ENCODE data around the gene OR52B2.
"Not testable (repeated sequence)": the region's sequence is repeated elsewhere in the genome, so short reads cannot be mapped to it uniquely, and the experiment has no call there.

OR52B2 gene

GRCh38 chr11:6156628-6157359 lies 13.3 kb downstream of the OR52B2 start:
- Histone ChIP-seq H3K27ac (ENCODE audit: low read depth, low read length) (no peak overlapping the region), H3K4me1 (ENCODE audit: control insufficient read depth in 1 of 2, insufficient read depth in 2 of 2, low read length in 2 of 2) (no peaks in the 10 kb centered on the region), H3K9ac (ENCODE audit: low read depth in 1 of 2, low read length in 2 of 2) (no peak overlapping the region), H3K9me3 (ENCODE audit: control insufficient read depth in 1 of 2, low read length in 2 of 2) (no peaks in the 10 kb centered on the region), H3K4me3 (ENCODE audit: low read depth in 1 of 2, low read length in 2 of 2) (no peak overlapping the region), H3K27me3 (ENCODE audit: control insufficient read depth in 1 of 2, insufficient read depth in 2 of 2, low read length in 2 of 2) (no peaks in the 10 kb centered on the region), H3K36me3 (ENCODE audit: control insufficient read depth in 1 of 2, insufficient read depth in 2 of 2, low read length in 2 of 2) (no peaks in the 10 kb centered on the region)

GRCh38 chr11:6152126-6152525 lies 18.0 kb downstream of the OR52B2 start:
- no peak overlapping the region for H3K27ac ChIP-seq (ENCODE audit: low read depth, low read length)
- H3K4me3 ChIP-seq (ENCODE audit: low read depth in 1 of 2, low read length in 2 of 2), result no peak overlapping the region
- H3K9ac ChIP-seq (ENCODE audit: low read depth in 1 of 2, low read length in 2 of 2), result no peak overlapping the region
- no peaks in the 10 kb centered on the region for H3K9me3 ChIP-seq (ENCODE audit: control insufficient read depth in 1 of 2, low read length in 2 of 2)
- no peaks in the 10 kb centered on the region for H3K36me3 ChIP-seq (ENCODE audit: control insufficient read depth in 1 of 2, insufficient read depth in 2 of 2, low read length in 2 of 2)
- H3K4me1 ChIP-seq (ENCODE audit: control insufficient read depth in 1 of 2, insufficient read depth in 2 of 2, low read length in 2 of 2), result no peaks in the 10 kb centered on the region
- H3K27me3 ChIP-seq (ENCODE audit: control insufficient read depth in 1 of 2, insufficient read depth in 2 of 2, low read length in 2 of 2), result no peaks in the 10 kb centered on the region

- H3K27ac ChIP-seq (ENCODE audit: low read depth, low read length), result no peak overlapping the region
- no peaks in the 10 kb centered on the region for H3K36me3 ChIP-seq (ENCODE audit: control insufficient read depth in 1 of 2, insufficient read depth in 2 of 2, low read length in 2 of 2)
- no peaks in the 10 kb centered on the region for H3K27me3 ChIP-seq (ENCODE audit: control insufficient read depth in 1 of 2, insufficient read depth in 2 of 2, low read length in 2 of 2)
- no peaks in the 10 kb centered on the region for H3K9me3 ChIP-seq (ENCODE audit: control insufficient read depth in 1 of 2, low read length in 2 of 2)
- no peaks in the 10 kb centered on the region for H3K4me1 ChIP-seq (ENCODE audit: control insufficient read depth in 1 of 2, insufficient read depth in 2 of 2, low read length in 2 of 2)
- no peak overlapping the region for H3K9ac ChIP-seq (ENCODE audit: low read depth in 1 of 2, low read length in 2 of 2)
- H3K4me3 ChIP-seq (ENCODE audit: low read depth in 1 of 2, low read length in 2 of 2), result no peak overlapping the region
Observed at GRCh38 chr11:6151117-6151516, 19.0 kb downstream of the OR52B2 start.

GRCh38 chr11:6143737-6144136 lies 26.4 kb downstream of the OR52B2 start:
- H3K27ac ChIP-seq (ENCODE audit: low read depth, low read length); H3K4me3 ChIP-seq (ENCODE audit: low read depth in 1 of 2, low read length in 2 of 2); H3K9ac ChIP-seq (ENCODE audit: low read depth in 1 of 2, low read length in 2 of 2); H3K4me1 ChIP-seq (ENCODE audit: control insufficient read depth in 1 of 2, insufficient read depth in 2 of 2, low read length in 2 of 2); H3K27me3 ChIP-seq (ENCODE audit: control insufficient read depth in 1 of 2, insufficient read depth in 2 of 2, low read length in 2 of 2); H3K36me3 ChIP-seq (ENCODE audit: control insufficient read depth in 1 of 2, insufficient read depth in 2 of 2, low read length in 2 of 2); H3K9me3 ChIP-seq (ENCODE audit: control insufficient read depth in 1 of 2, low read length in 2 of 2): not testable (repeated sequence)

GRCh38 chr11:6142936-6143335 lies 27.2 kb downstream of the OR52B2 start:
- H3K4me1 ChIP-seq (ENCODE audit: control insufficient read depth in 1 of 2, insufficient read depth in 2 of 2, low read length in 2 of 2), result no peaks in the 10 kb centered on the region
- no peaks in the 10 kb centered on the region for H3K9me3 ChIP-seq (ENCODE audit: control insufficient read depth in 1 of 2, low read length in 2 of 2)
- no peaks in the 10 kb centered on the region for H3K27me3 ChIP-seq (ENCODE audit: control insufficient read depth in 1 of 2, insufficient read depth in 2 of 2, low read length in 2 of 2)
- H3K36me3 ChIP-seq (ENCODE audit: control insufficient read depth in 1 of 2, insufficient read depth in 2 of 2, low read length in 2 of 2), result no peaks in the 10 kb centered on the region
- H3K4me3 ChIP-seq (ENCODE audit: low read depth in 1 of 2, low read length in 2 of 2), result no peak overlapping the region
- no peak overlapping the region for H3K9ac ChIP-seq (ENCODE audit: low read depth in 1 of 2, low read length in 2 of 2)
- no peak overlapping the region for H3K27ac ChIP-seq (ENCODE audit: low read depth, low read length)

GRCh38 chr11:6135936-6136335 lies 34.2 kb downstream of the OR52B2 start:
- not testable (repeated sequence) for H3K9me3 ChIP-seq (ENCODE audit: control insufficient read depth in 1 of 2, low read length in 2 of 2); H3K27ac ChIP-seq (ENCODE audit: low read depth, low read length)

GRCh38 chr11:6132431-6132830 lies 37.7 kb downstream of the OR52B2 start:
- Histone ChIP-seq H3K27me3 (ENCODE audit: control insufficient read depth in 1 of 2, insufficient read depth in 2 of 2, low read length in 2 of 2) (no peaks in the 10 kb centered on the region), H3K9me3 (ENCODE audit: control insufficient read depth in 1 of 2, low read length in 2 of 2) (no peaks in the 10 kb centered on the region), H3K9ac (ENCODE audit: low read depth in 1 of 2, low read length in 2 of 2) (no peak overlapping the region), H3K4me3 (ENCODE audit: low read depth in 1 of 2, low read length in 2 of 2) (no peak overlapping the region), H3K36me3 (ENCODE audit: control insufficient read depth in 1 of 2, insufficient read depth in 2 of 2, low read length in 2 of 2) (no peaks in the 10 kb centered on the region), H3K4me1 (ENCODE audit: control insufficient read depth in 1 of 2, insufficient read depth in 2 of 2, low read length in 2 of 2) (no peaks in the 10 kb centered on the region), H3K27ac (ENCODE audit: low read depth, low read length) (no peak overlapping the region)

More at GRCh38 chr11:6135936-6136335, 34.2 kb downstream of the OR52B2 start:
- H3K4me1 ChIP-seq (ENCODE audit: control insufficient read depth in 1 of 2, insufficient read depth in 2 of 2, low read length in 2 of 2); H3K4me3 ChIP-seq (ENCODE audit: low read depth in 1 of 2, low read length in 2 of 2); H3K27me3 ChIP-seq (ENCODE audit: control insufficient read depth in 1 of 2, insufficient read depth in 2 of 2, low read length in 2 of 2); H3K9ac ChIP-seq (ENCODE audit: low read depth in 1 of 2, low read length in 2 of 2); H3K36me3 ChIP-seq (ENCODE audit: control insufficient read depth in 1 of 2, insufficient read depth in 2 of 2, low read length in 2 of 2): not testable (repeated sequence)

- H3K36me3 ChIP-seq (ENCODE audit: control insufficient read depth in 1 of 2, insufficient read depth in 2 of 2, low read length in 2 of 2), result no peaks in the 10 kb centered on the region
- no peaks in the 10 kb centered on the region for H3K27me3 ChIP-seq (ENCODE audit: control insufficient read depth in 1 of 2, insufficient read depth in 2 of 2, low read length in 2 of 2)
- H3K27ac ChIP-seq (ENCODE audit: low read depth, low read length), result no peak overlapping the region
- no peaks in the 10 kb centered on the region for H3K9me3 ChIP-seq (ENCODE audit: control insufficient read depth in 1 of 2, low read length in 2 of 2)
- H3K9ac ChIP-seq (ENCODE audit: low read depth in 1 of 2, low read length in 2 of 2), result no peak overlapping the region
- no peak overlapping the region for H3K4me3 ChIP-seq (ENCODE audit: low read depth in 1 of 2, low read length in 2 of 2)
- H3K4me1 ChIP-seq (ENCODE audit: control insufficient read depth in 1 of 2, insufficient read depth in 2 of 2, low read length in 2 of 2), result no peaks in the 10 kb centered on the region
Observed at GRCh38 chr11:6129635-6130034, 40.5 kb downstream of the OR52B2 start.

- no peaks in the 10 kb centered on the region for H3K9me3 ChIP-seq (ENCODE audit: control insufficient read depth in 1 of 2, low read length in 2 of 2)
- no peak overlapping the region for H3K4me3 ChIP-seq (ENCODE audit: low read depth in 1 of 2, low read length in 2 of 2)
- no peaks in the 10 kb centered on the region for H3K36me3 ChIP-seq (ENCODE audit: control insufficient read depth in 1 of 2, insufficient read depth in 2 of 2, low read length in 2 of 2)
- no peaks in the 10 kb centered on the region for H3K4me1 ChIP-seq (ENCODE audit: control insufficient read depth in 1 of 2, insufficient read depth in 2 of 2, low read length in 2 of 2)
- no peak overlapping the region for H3K27ac ChIP-seq (ENCODE audit: low read depth, low read length)
- no peaks in the 10 kb centered on the region for H3K27me3 ChIP-seq (ENCODE audit: control insufficient read depth in 1 of 2, insufficient read depth in 2 of 2, low read length in 2 of 2)
- no peak overlapping the region for H3K9ac ChIP-seq (ENCODE audit: low read depth in 1 of 2, low read length in 2 of 2)
Observed at GRCh38 chr11:6129011-6129410, 41.1 kb downstream of the OR52B2 start.

- Histone ChIP-seq H3K4me1 (ENCODE audit: control insufficient read depth in 1 of 2, insufficient read depth in 2 of 2, low read length in 2 of 2) (no peaks in the 10 kb centered on the region), H3K4me3 (ENCODE audit: low read depth in 1 of 2, low read length in 2 of 2) (no peak overlapping the region), H3K27me3 (ENCODE audit: control insufficient read depth in 1 of 2, insufficient read depth in 2 of 2, low read length in 2 of 2) (no peaks in the 10 kb centered on the region), H3K9me3 (ENCODE audit: control insufficient read depth in 1 of 2, low read length in 2 of 2) (no peaks in the 10 kb centered on the region), H3K27ac (ENCODE audit: low read depth, low read length) (no peak overlapping the region), H3K36me3 (ENCODE audit: control insufficient read depth in 1 of 2, insufficient read depth in 2 of 2, low read length in 2 of 2) (no peaks in the 10 kb centered on the region), H3K9ac (ENCODE audit: low read depth in 1 of 2, low read length in 2 of 2) (no peak overlapping the region)
Observed at GRCh38 chr11:6127881-6128280, 42.2 kb downstream of the OR52B2 start.

- no peak overlapping the region for H3K4me3 ChIP-seq (ENCODE audit: low read depth in 1 of 2, low read length in 2 of 2)
- no peaks in the 10 kb centered on the region for H3K4me1 ChIP-seq (ENCODE audit: control insufficient read depth in 1 of 2, insufficient read depth in 2 of 2, low read length in 2 of 2)
- no peak overlapping the region for H3K27ac ChIP-seq (ENCODE audit: low read depth, low read length)
- H3K36me3 ChIP-seq (ENCODE audit: control insufficient read depth in 1 of 2, insufficient read depth in 2 of 2, low read length in 2 of 2), result no peaks in the 10 kb centered on the region
- H3K9me3 ChIP-seq (ENCODE audit: control insufficient read depth in 1 of 2, low read length in 2 of 2), result no peaks in the 10 kb centered on the region
- H3K9ac ChIP-seq (ENCODE audit: low read depth in 1 of 2, low read length in 2 of 2), result no peak overlapping the region
- no peaks in the 10 kb centered on the region for H3K27me3 ChIP-seq (ENCODE audit: control insufficient read depth in 1 of 2, insufficient read depth in 2 of 2, low read length in 2 of 2)
Observed at GRCh38 chr11:6124245-6124644, 45.9 kb downstream of the OR52B2 start.

All from duodenal mucosa (tissue), 2 donors.